22Rv1 (cell line): Measurements from ENCODE around the gene AFDN.

Source experiments
- H3K27ac ChIP-seq: fragments of 450-650 bp; 2 replicates; pipeline ENCODE4 v1.5.1; 2017
- ZFX ChIP-seq: fragments of 450-650 bp; IDR thresholded peaks from 2 replicates; pipeline ENCODE4 v1.6.1; 2017; ENCODE audit warnings: antibody characterized with exemption, borderline replicate concordance
- TF ChIP-seq, protein P1 (sequence below): fragments of 450-650 bp; IDR thresholded peaks from 2 replicates; pipeline ENCODE4 v1.5.1; 2017; ENCODE audit warnings: mild to moderate bottlenecking

AFDN gene

DNA sequence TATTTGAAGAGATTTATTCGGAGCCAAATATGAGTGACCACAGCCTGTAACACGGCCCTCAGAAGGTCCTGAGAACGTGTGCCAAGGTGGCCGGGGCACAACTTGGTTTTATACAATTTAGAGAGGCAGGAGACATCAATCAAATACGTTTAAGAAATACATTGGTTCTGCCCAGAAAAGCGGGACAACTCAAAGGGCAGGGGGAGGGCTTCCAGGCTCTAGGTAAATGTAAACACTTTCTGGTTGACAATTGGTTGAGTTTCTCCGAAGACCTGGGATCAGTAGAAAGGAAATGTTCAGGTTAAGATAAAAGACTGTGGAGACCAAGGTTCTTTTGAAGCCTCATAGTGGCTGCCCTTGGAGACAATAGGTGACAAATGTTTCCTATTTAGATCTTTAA lies 151.9 kb downstream of the AFDN start:
- no peak overlapping the region for H3K27ac ChIP-seq
- TF ChIP-seq, protein P1, sequence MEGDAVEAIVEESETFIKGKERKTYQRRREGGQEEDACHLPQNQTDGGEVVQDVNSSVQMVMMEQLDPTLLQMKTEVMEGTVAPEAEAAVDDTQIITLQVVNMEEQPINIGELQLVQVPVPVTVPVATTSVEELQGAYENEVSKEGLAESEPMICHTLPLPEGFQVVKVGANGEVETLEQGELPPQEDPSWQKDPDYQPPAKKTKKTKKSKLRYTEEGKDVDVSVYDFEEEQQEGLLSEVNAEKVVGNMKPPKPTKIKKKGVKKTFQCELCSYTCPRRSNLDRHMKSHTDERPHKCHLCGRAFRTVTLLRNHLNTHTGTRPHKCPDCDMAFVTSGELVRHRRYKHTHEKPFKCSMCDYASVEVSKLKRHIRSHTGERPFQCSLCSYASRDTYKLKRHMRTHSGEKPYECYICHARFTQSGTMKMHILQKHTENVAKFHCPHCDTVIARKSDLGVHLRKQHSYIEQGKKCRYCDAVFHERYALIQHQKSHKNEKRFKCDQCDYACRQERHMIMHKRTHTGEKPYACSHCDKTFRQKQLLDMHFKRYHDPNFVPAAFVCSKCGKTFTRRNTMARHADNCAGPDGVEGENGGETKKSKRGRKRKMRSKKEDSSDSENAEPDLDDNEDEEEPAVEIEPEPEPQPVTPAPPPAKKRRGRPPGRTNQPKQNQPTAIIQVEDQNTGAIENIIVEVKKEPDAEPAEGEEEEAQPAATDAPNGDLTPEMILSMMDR = no peak
- no peak for TF ChIP-seq ZFX

- no peak overlapping the region for H3K27ac ChIP-seq
- TF ChIP-seq ZFX = no peak
- TF ChIP-seq, protein P1 = no peak
Measured at GRCh38 chr6:167979436-167980139, 152.9 kb downstream of the AFDN start.

- no peak overlapping the region for H3K27ac ChIP-seq
- TF ChIP-seq ZFX = no peak
- TF ChIP-seq, protein P1 = no peak
Measured at GRCh38 chr6:167980911-167981580, 154.3 kb downstream of the AFDN start.

DNA sequence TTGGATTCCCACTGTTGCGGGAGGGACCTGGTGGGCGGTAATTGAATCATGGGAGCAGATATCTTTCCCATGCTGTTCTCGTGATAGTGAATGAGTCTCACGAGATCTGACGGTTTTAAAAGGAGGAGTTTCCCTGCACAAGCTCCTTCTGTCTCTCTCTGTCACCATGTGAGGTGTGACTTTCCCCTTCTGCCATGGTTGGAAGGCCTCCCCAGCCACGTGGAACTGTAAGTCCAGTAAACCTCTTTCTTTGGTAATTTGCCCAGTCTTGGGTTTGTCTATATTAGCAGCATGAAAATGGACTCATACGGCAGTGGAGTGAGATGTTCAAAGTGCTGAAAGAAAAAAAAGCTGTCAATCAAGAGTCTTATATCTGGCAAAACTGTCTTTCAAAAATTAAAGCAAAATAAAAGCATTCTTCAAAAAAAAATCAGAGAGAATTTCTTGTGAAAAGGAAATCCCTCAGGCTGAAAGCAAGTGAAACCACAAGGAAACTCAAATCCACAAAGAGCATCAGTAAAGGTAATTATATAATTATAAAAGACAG lies 155.3 kb downstream of the AFDN start:
- TF ChIP-seq, protein P1 = no peak
- no peak for TF ChIP-seq ZFX

DNA sequence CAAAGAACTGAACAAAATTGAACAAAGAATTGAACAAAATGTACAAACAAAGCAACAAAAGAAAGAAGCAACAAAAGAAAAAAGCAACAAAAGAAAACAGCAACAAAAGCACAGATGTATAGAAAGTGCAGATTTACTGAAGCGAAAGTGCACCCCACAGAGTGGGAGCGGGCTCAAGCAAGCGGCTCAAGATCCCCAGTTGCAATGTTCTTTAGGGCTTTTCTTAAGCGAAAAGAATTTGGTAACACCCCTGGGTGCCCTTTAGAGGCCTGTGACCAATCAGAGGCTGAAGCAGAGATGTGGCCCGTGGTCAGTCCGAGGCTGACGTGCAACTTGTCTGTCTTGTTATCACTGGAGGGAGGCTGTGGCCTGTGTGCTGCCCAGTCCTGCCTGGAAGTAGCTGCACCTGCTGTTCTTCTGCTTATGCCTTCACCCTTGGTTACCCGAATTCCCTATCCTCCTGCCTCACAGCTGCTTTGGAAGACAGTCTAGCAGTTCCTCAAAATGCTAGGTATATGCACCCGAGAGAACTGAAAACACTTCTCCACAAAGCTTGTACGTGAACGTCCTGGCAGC lies 157.5 kb downstream of the AFDN start:
- no peak for TF ChIP-seq ZFX
- TF ChIP-seq, protein P1 = no peak
- no peak overlapping the region for H3K27ac ChIP-seq

More for the DNA sequence above, 155.3 kb downstream of the AFDN start:
- H3K27ac ChIP-seq = no peak overlapping the region

DNA sequence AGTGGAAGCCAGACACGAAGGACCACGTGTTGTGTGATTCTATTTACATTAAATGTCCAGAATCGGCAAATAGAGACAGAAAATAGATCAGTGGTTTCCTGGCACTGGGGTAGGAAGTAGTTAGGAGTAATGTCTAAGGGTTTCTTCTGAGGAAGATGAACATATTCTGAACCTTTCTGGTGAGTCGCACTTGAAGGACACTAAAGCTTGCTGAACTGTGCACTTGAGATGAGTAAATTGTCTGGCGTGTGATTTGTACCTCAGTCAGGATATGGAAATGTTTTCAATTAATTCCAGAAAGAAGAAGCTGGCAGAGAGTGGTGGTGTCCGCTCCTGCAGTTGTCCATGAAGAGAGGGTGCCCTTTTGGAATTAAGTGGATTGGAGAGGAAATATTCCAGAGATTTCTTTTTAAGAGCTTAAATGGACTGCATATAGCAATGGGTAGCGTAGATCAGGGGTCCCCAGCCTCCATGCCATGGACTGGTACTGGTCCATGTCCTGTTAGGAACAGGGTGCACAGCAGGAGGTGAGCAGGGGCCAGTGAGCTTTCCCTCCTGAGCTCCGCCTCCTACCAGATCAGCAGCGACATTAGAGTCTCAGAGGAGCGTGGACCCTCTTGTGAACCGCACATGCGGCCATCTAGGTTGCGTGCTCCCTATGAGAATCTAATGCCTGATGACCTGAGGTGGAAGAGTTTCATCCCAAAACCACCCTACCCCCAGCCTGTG lies 158.3 kb downstream of the AFDN start:
- no peak overlapping the region for H3K27ac ChIP-seq
- TF ChIP-seq, protein P1 = no peak
- no peak for TF ChIP-seq ZFX
